ENCODE data around the gene THAP11. TPM values are rescaled to one million over a fixed set of nuclear protein-coding genes. Genes with fewer than 3 reads are reported as not detected.

Gene THAP11
- 22.1 and 34.2 TPM in 2 replicates for total RNA-seq

DNA sequence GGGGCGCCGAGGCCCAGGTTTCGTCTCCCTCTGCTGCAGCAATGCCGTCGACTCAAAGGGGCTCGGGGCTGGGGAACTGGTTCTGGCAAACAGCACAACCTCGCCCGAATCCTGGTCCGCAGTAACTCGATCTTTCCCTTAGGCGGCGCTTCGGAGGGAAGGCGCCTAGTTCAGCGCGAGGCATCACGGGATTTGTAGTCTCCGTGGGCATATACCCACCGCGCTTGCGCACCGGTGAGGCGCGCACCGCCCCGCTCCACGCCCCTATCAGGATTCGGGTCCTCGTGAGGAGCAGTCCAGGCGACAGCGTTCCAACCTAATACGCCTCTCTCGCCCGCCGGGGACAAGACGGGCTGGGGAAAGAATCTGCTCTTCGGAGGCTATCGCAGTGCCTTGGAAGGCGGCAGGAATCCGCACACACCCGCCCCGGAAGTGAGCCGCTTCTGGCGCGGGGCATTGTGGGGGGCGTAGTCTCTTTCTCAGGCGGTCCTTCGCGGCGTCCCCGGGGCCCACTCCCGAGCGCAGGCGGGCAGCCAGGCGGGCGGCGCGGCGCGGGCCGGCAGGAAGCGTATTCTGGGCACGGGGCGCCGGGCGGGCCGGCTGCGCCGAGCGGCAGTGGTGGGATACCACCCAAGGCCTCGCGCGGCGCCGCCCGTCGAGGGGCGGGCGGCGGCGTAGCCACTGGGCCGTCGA lies at the start of gene THAP11:
Gene THAP11 (plus strand): TSS at position 505 of the 693 bp plus-strand sequence. CDS start 235 bp downstream, outside the sequence.
- TF ChIP-seq, protein P1, sequence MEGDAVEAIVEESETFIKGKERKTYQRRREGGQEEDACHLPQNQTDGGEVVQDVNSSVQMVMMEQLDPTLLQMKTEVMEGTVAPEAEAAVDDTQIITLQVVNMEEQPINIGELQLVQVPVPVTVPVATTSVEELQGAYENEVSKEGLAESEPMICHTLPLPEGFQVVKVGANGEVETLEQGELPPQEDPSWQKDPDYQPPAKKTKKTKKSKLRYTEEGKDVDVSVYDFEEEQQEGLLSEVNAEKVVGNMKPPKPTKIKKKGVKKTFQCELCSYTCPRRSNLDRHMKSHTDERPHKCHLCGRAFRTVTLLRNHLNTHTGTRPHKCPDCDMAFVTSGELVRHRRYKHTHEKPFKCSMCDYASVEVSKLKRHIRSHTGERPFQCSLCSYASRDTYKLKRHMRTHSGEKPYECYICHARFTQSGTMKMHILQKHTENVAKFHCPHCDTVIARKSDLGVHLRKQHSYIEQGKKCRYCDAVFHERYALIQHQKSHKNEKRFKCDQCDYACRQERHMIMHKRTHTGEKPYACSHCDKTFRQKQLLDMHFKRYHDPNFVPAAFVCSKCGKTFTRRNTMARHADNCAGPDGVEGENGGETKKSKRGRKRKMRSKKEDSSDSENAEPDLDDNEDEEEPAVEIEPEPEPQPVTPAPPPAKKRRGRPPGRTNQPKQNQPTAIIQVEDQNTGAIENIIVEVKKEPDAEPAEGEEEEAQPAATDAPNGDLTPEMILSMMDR (IDR thresholded peaks at IDR 0.05; ENCODE audit: insufficient read depth, low read length, severe bottlenecking): peak; percentile 93
- FAIRE-seq (no peak), DNase-seq (ENCODE audit: low read depth) (peak; percentile 83)
- no peaks in the 10 kb centered on the region for H3K27me3 ChIP-seq (ENCODE audit: control insufficient read depth, insufficient read depth, low read length)
- H3K36me3 ChIP-seq (ENCODE audit: control insufficient read depth, insufficient read depth, low read length): peaks cover 3% of the 10 kb centered on the region
- H3K4me3 ChIP-seq (ENCODE audit: low read depth, low read length): peak within 1 kb of the TSS; percentile 75

- Histone ChIP-seq H3K27me3 (ENCODE audit: control insufficient read depth, insufficient read depth, low read length) (no peaks in the 10 kb centered on the region), H3K36me3 (ENCODE audit: control insufficient read depth, insufficient read depth, low read length) (peaks cover 7% of the 10 kb centered on the region), H3K4me3 (ENCODE audit: low read depth, low read length) (no peak overlapping the region)
- FAIRE-seq: no peak
- DNase-seq (ENCODE audit: low read depth): peak; percentile 30
- TF ChIP-seq, protein P1 (IDR thresholded peaks at IDR 0.05; ENCODE audit: insufficient read depth, low read length, severe bottlenecking): no peak
Measured at GRCh38 chr16:67796099-67796718, 45.9 kb upstream of the THAP11 start.

DNA sequence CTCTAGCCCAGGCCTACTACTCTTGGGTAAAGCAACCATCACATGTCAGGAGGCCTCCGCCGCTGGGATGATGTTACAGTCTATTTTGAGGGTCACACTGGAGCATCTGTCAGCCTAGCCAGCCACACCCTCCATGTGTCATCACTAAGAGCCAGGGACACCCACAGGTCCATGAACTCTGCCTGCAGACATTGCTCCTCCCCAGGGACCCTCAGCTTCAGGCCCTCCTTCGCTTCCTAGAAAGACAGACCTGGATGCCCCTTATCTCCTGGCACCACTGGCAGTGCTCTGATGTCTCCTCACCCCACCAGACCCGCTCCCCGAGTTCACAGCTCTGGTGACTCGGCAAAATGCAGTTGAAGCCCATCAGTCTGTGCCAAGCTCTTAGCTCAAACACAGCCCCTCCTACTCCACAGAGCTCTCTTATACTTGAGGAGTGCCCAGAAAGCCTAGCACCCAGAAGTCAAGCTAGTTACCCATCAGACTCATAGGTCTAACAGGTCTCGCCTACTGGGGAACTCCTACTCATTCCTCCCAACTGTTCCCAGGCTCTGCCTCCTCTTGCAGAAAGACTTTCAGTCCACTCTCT lies 41.7 kb upstream of the THAP11 start:
- Histone ChIP-seq H3K36me3 (ENCODE audit: control insufficient read depth, insufficient read depth, low read length) (peaks cover 14% of the 10 kb centered on the region), H3K27me3 (ENCODE audit: control insufficient read depth, insufficient read depth, low read length) (no peaks in the 10 kb centered on the region), H3K4me3 (ENCODE audit: low read depth, low read length) (no peak overlapping the region)
- TF ChIP-seq, protein P1 (IDR thresholded peaks at IDR 0.05; ENCODE audit: insufficient read depth, low read length, severe bottlenecking): no peak
- DNase-seq (ENCODE audit: low read depth): no peak
- no peak for FAIRE-seq

GRCh38 chr16:67801241-67801640 lies 40.9 kb upstream of the THAP11 start:
- no peak for FAIRE-seq
- TF ChIP-seq, protein P1 (IDR thresholded peaks at IDR 0.05; ENCODE audit: insufficient read depth, low read length, severe bottlenecking): no peak
- Histone ChIP-seq H3K4me3 (ENCODE audit: low read depth, low read length) (no peak overlapping the region), H3K27me3 (ENCODE audit: control insufficient read depth, insufficient read depth, low read length) (no peaks in the 10 kb centered on the region), H3K36me3 (ENCODE audit: control insufficient read depth, insufficient read depth, low read length) (peaks cover 14% of the 10 kb centered on the region)
- DNase-seq (ENCODE audit: low read depth): no peak

DNA sequence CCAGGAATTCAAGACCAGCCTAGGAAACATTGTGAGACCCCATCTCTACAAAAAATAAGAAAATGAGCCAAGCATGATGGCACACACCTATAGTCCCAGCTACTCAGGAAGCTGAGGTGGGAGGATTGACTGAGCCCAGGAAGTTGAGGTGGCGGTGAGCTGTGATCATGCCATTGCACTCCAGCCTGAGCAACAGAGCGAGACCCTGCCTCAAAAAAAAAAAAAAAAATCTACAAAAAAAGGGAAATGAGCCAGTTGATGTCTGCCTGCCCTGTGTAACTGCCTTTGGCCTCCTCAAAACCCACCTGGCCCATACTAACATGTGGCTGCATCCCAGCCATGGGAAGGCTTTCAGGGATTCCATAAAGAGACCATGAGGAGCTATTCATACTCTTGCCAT lies 40.2 kb upstream of the THAP11 start:
- Histone ChIP-seq H3K4me3 (ENCODE audit: low read depth, low read length) (no peak overlapping the region), H3K27me3 (ENCODE audit: control insufficient read depth, insufficient read depth, low read length) (no peaks in the 10 kb centered on the region), H3K36me3 (ENCODE audit: control insufficient read depth, insufficient read depth, low read length) (peaks cover 14% of the 10 kb centered on the region)
- TF ChIP-seq, protein P1 (IDR thresholded peaks at IDR 0.05; ENCODE audit: insufficient read depth, low read length, severe bottlenecking): no peak
- no peak for DNase-seq (ENCODE audit: low read depth)
- FAIRE-seq: no peak

All from bronchial epithelial cell (primary cell).